K562 (cell line): Measurements from ENCODE around the gene TNC. TPM values are rescaled to one million over a fixed set of nuclear protein-coding genes. Genes with fewer than 3 reads are reported as not detected.

Experiments
- ATAC-seq: fragments of 200-7000 bp; cut with Tn5 transposase; 3 replicates; pipeline ENCODE4 v1.9.1; 2020; ENCODE audit warnings: moderate library complexity
- BruUV-seq: library from RNA; stranded (reverse); fragments of 400-500 nt; replicated peaks from 2 replicates; lab custom pipeline; 2021; lab: Mats Ljungman, UMichigan
- CTCF ChIA-PET: fragments of 300-600 bp; formaldehyde crosslinking; extraction: SDS; loops from one replicate; lab custom pipeline; 2021; ENCODE audit warnings: low intra/inter-chr PET ratio; lab: Yijun Ruan, JAX
- POLR2A ChIA-PET: fragments of 300-600, 350-650 bp; sonication (Branson Sonifier 250); formaldehyde crosslinking; extraction: SDS; loops from one replicate; lab custom pipeline; 2021; ENCODE audit warnings: antibody characterized with exemption, inconsistent platforms; lab: Yijun Ruan, JAX
- DNase-seq, 4 experiments: peaks; one replicate each; pipeline versions ENCODE4 v3.0.0 to v3.0.0-alpha.2; 2011 to 2018; ENCODE audit warnings: low spot score in 3 of 4, mixed read lengths in 3 of 4; ENCODE audit errors: extremely low read depth in 1 of 4
- FAIRE-seq: peaks from 2 replicates; lab custom pipeline; 2011; peaks lifted over from hg19 to GRCh38; lab: Jason Lieb, UNC
- H2AFZ ChIP-seq: 2 replicates; pipeline ENCODE4 v1.6.0; 2011; ENCODE audit warnings: low read depth, low read length, control low read depth, inconsistent platforms
- H3K27ac ChIP-seq: fragments of 200-600 bp; 3 replicates; pipeline ENCODE4 v1.8.0; 2011; ENCODE audit warnings: low read depth, mild to moderate bottlenecking, control low read depth, inconsistent platforms, low read length, moderate library complexity, mixed read lengths; ENCODE audit errors: extremely low read depth
- H3K27me3 ChIP-seq, 2 experiments: fragments of 300-600 bp in 1 of 2; 2 replicates in 1 of 2; 3 replicates in 1 of 2; pipeline versions ENCODE4 v1.6.0 to v1.8.0; 2011; ENCODE audit warnings: inconsistent platforms in 2 of 2, low read length in 2 of 2, mild to moderate bottlenecking in 1 of 2, mixed read lengths in 1 of 2, moderate library complexity in 1 of 2; ENCODE audit not compliant: control insufficient read depth in 2 of 2, insufficient read depth in 2 of 2
- H3K36me3 ChIP-seq: fragments of 300-600 bp; 3 replicates; pipeline ENCODE4 v1.8.0; 2011; ENCODE audit warnings: mild to moderate bottlenecking, low read length, inconsistent platforms; ENCODE audit not compliant: control insufficient read depth, insufficient read depth
- H3K4me1 ChIP-seq, 2 experiments: fragments of 200-600 bp in 1 of 2; replicated peaks in 1 of 2; 2 replicates in 1 of 2; 3 replicates in 1 of 2; pipeline versions ENCODE4 v1.5.1 to v1.8.0; 2011; ENCODE audit warnings: inconsistent platforms in 2 of 2, low read length in 2 of 2, mild to moderate bottlenecking in 1 of 2, mixed read lengths in 1 of 2, moderate library complexity in 1 of 2; ENCODE audit not compliant: control insufficient read depth in 2 of 2, insufficient read depth in 2 of 2
- H3K4me2 ChIP-seq: 2 replicates; pipeline ENCODE4 v1.6.1; 2011; ENCODE audit warnings: low read length, control low read depth, inconsistent platforms, mixed read lengths; ENCODE audit not compliant: insufficient read depth
- H3K4me3 ChIP-seq: fragments of 200-600 bp; sonication (generic), shearing (Covaris generic); 2 replicates; pipeline ENCODE4 v1.5.1; 2016; ENCODE audit warnings: control low read depth, inconsistent platforms
- H3K79me2 ChIP-seq: fragments of 200-600 bp; 3 replicates; pipeline ENCODE4 v1.8.0; 2011; ENCODE audit warnings: low read length, inconsistent platforms; ENCODE audit not compliant: control insufficient read depth, insufficient read depth
- H3K9ac ChIP-seq, 2 experiments: 2 replicates each; pipeline versions ENCODE4 v1.6.0 to v1.6.1; 2011; ENCODE audit warnings: low read depth in 2 of 2, low read length in 2 of 2, control low read depth in 1 of 2, inconsistent platforms in 1 of 2, mild to moderate bottlenecking in 1 of 2, mixed read lengths in 1 of 2; ENCODE audit not compliant: insufficient read depth in 1 of 2
- H3K9me1 ChIP-seq: one replicate; pipeline ENCODE4 v1.6.0; 2011; ENCODE audit warnings: inconsistent platforms, mild to moderate bottlenecking, low read length, moderate library complexity; ENCODE audit not compliant: control insufficient read depth, insufficient read depth
- H3K9me3 ChIP-seq: replicated peaks from 2 replicates; pipeline ENCODE4 v1.5.1; 2011; ENCODE audit warnings: low read depth, low read length, inconsistent platforms; ENCODE audit not compliant: control insufficient read depth, insufficient read depth
- H4K20me1 ChIP-seq: replicated peaks from 2 replicates; pipeline ENCODE4 v1.6.1; 2011; ENCODE audit warnings: low read length, inconsistent platforms, mixed read lengths; ENCODE audit not compliant: control insufficient read depth, insufficient read depth
- OTX1 ChIP-seq: fragments of 450-650 bp; formaldehyde crosslinking; IDR thresholded peaks from 2 replicates; pipeline ENCODE4 v1.4.0; 2022; ENCODE audit warnings: mild to moderate bottlenecking
- RFX5 ChIP-seq: IDR thresholded peaks from 2 replicates; pipeline ENCODE4 v1.6.1; 2011; ENCODE audit warnings: low read depth, mild to moderate bottlenecking, improper control_type of control experiment, low read length
- ZNF507 ChIP-seq: conservative IDR thresholded peaks from 2 replicates; pipeline ENCODE4 v1.6.1; 2017; ENCODE audit warnings: missing genetic modification characterization, missing compliant biosample characterization
- WGBS: fragments of 100-300 bp; shearing (Covaris generic); methylation state at CpG from one replicate; pipeline ENCODE4 v1.1.6; 2016; ENCODE audit warnings: low coverage, mixed read lengths; ENCODE audit not compliant: insufficient coverage; ENCODE audit errors: missing lambda C conversion rate; 5-methylcytosine and 5-hydroxymethylcytosine counted together
- in situ Hi-C: fragments of 300-500 bp; cut with MboI; formaldehyde crosslinking; loops from 4 replicates; pipeline ENCODE4 v1.15.0; 2018; ENCODE audit warnings: inconsistent platforms, mixed read lengths
- intact Hi-C: fragments of 100-400 bp; cut with micrococcal nuclease; formaldehyde crosslinking; loops from 2 replicates; pipeline ENCODE4 v1.14.2; 2022
- polyA plus RNA-seq, 8 experiments: library from polyadenylated mRNA; depleted of rRNA in 4 of 8; stranded (reverse) in 5 of 8; unstranded in 3 of 8; fragments of >200 nt; fragmentation: Nextera tagmentation in 2 of 8; fragmentation: Illumina TruSeq in 1 of 8; extraction: Ambion mirVana in 2 of 8; extraction: Trizol in 1 of 8; gene quantifications; 2 replicates each; pipeline versions ENCODE4 v1.2.1 to v1.2.3, GENCODE V29; 2011 to 2014; ENCODE audit warnings: inconsistent platforms in 1 of 8, missing spikeins in 1 of 8
- total RNA-seq, 7 experiments: library from RNA; depleted of rRNA in 6 of 7; stranded (reverse); fragments of >200 nt in 6 of 7; fragmentation: Illumina TruSeq in 2 of 7; extraction: Trizol in 2 of 7; gene quantifications; 2 replicates each; pipeline versions ENCODE4 v1.2.1 to v1.2.3, GENCODE V29; 2011 to 2021; ENCODE audit warnings: low replicate concordance in 1 of 7
- TF ChIP-seq, protein P1 (sequence below), 2 experiments: fragments of 450-650 bp in 1 of 2; sonication (generic) in 1 of 2; formaldehyde crosslinking; conservative IDR thresholded peaks; 2 replicates each; pipeline versions ENCODE4 v1.4.0 to v1.8.1; 2020 to 2022; ENCODE audit warnings: mild to moderate bottlenecking in 1 of 2, missing genetic modification reagents in 1 of 2
- TF ChIP-seq, protein P2 (sequence below): conservative IDR thresholded peaks from 2 replicates; pipeline ENCODE4 v1.6.1; 2011; ENCODE audit warnings: low read depth, mild to moderate bottlenecking, low read length; ENCODE audit not compliant: control insufficient read depth

TNC gene
- total and polyA plus RNA-seq, 9 of the 15 experiments (the other 6 are each of a cell fraction or from before 2014, with no cell fraction given), result under 0.01 to 0.29 TPM; not detected in 7

DNA sequence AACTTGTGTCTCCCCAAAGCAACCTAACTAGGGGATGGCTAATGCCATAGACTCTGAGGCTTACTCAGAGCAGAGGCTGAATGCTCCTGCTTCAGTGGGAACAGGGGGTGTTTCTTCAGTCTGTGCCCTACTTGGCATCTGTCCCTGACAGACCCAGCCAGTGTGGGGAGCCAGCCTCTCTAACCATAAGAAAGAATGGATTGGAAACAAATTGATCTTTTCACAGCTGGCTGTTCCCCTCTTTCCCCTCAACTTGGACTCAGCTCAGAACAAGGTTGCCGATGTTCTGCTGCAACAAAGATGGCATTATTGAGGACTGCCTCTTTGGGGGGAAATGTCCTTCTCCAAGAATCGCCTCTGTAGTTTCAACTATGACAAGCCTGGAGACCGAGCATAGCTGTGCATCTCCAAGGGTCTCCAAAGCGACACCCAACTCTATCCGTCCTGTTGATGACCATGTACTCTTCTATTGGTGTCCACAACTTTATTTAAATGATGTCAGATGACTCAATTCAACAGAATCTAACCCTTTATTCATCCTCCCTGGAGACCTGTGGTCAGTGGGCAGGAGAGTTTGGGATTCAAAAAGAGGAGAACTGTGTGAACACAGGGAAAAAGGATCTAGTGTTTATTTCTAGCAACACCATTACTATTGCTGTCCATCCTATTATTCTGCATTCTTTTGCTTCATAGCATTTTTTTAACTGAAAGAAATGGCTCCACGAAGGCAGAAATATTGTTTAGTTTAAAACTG is 24.7 kb upstream of the TNC start:
- CTCF ChIA-PET, result no interaction called here
- no peak overlapping the region for H3K27ac ChIP-seq
- no peaks in the 10 kb centered on the region for H3K27me3 ChIP-seq
- WGBS, result 0% methylated on average over 6 of the region's 6 CpGs
- POLR2A ChIA-PET, result interaction anchor here (0.6 kb wide), 1 partner anchor 9 kb away, joined by 3 read pairs; no protein-coding TSS in a partner anchor
- in situ Hi-C loops, result no loop called here
- BruUV-seq, result no TSS peak
- H3K9me1 ChIP-seq, result no peaks in the 10 kb centered on the region
- FAIRE-seq, result no peak
- TF ChIP-seq, protein P1, sequence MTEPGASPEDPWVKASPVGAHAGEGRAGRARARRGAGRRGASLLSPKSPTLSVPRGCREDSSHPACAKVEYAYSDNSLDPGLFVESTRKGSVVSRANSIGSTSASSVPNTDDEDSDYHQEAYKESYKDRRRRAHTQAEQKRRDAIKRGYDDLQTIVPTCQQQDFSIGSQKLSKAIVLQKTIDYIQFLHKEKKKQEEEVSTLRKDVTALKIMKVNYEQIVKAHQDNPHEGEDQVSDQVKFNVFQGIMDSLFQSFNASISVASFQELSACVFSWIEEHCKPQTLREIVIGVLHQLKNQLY (CRISPR knock-in tag; conservative IDR thresholded peaks at IDR 0.05), result no peak
- TF ChIP-seq ZNF507, result no peak
- TF ChIP-seq, protein P2, sequence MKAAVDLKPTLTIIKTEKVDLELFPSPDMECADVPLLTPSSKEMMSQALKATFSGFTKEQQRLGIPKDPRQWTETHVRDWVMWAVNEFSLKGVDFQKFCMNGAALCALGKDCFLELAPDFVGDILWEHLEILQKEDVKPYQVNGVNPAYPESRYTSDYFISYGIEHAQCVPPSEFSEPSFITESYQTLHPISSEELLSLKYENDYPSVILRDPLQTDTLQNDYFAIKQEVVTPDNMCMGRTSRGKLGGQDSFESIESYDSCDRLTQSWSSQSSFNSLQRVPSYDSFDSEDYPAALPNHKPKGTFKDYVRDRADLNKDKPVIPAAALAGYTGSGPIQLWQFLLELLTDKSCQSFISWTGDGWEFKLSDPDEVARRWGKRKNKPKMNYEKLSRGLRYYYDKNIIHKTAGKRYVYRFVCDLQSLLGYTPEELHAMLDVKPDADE, result no peak
- TF ChIP-seq RFX5, result no peak
- TF ChIP-seq OTX1, result no peak
- H2AFZ ChIP-seq, result no peak overlapping the region
- H4K20me1 ChIP-seq, result no peaks in the 10 kb centered on the region
- H3K4me2 ChIP-seq, result no peak overlapping the region
- intact Hi-C loops, result no loop called here
- no peaks in the 10 kb centered on the region for H3K36me3 ChIP-seq
- H3K79me2 ChIP-seq, result no peaks in the 10 kb centered on the region
- no peak for ATAC-seq
- H3K4me1 ChIP-seq, result no peaks in the 10 kb centered on the region
- no peak overlapping the region for H3K9ac ChIP-seq
- DNase-seq, result no peak
- no peak overlapping the region for H3K4me3 ChIP-seq
- H3K9me3 ChIP-seq, result no peaks in the 10 kb centered on the region
